CD1c-positive myeloid dendritic cell (primary cell): ENCODE data around the gene RABL2B.

Experiments
- DNase-seq: peaks from one replicate; pipeline ENCODE4 v3.0.0-alpha.2; 2016; ENCODE audit errors: extremely low spot score

The RABL2B gene

GRCh38 chr22:50722716-50723428, 60.6 kb downstream of the RABL2B start:
- DNase-seq = no peak

GRCh38 chr22:50722048-50722701, 61.3 kb downstream of the RABL2B start:
- DNase-seq = no peak

- DNase-seq = no peak
These were observed 62.1 kb downstream of the RABL2B start for GRCh38 chr22:50721257-50721844.

- DNase-seq = no peak
These were observed 62.9 kb downstream of the RABL2B start for GRCh38 chr22:50720301-50721256.

- no peak for DNase-seq
These were observed 63.6 kb downstream of the RABL2B start for GRCh38 chr22:50719814-50720300.

GRCh38 chr22:50718352-50718709, 65.1 kb downstream of the RABL2B start:
- DNase-seq = no peak

- no peak for DNase-seq
These were observed 65.6 kb downstream of the RABL2B start for GRCh38 chr22:50717709-50718351.
